NCI-H82 treated with DMSO at 0.1 percent for 48 hours (cell line): ENCODE results near the gene SND1.
"Not testable (repeated sequence)": the region's sequence is repeated elsewhere in the genome, so short reads cannot be mapped to it uniquely, and the experiment has no call there.

Source experiments
- DNase-seq: peaks from one replicate; lab custom pipeline; 2025; ENCODE audit not compliant: unreplicated experiment; lab: John Stamatoyannopoulos, UW

SND1 gene

GRCh38 chr7:127822822-127823508 is 171.0 kb downstream of the SND1 start:
- no peak for DNase-seq

DNA sequence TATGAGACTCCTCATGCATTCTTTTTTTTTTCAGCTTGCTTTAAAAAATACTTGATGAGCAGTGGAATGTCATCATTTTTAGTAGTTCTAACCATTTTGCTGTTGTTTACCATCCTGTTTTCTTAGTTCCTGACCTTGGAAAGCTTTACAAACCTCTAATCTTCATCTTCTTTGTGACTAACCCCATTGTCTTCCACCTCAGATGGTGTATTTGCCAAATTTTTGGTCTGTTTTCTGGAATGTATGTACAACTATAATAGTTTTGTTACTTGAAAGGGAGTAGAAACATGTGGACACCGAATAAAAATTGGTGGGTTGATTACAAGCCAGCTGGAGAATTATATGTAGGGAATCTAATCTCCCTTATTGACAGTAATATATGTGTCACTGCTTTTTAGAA is 172.7 kb downstream of the SND1 start:
- DNase-seq, result no peak

DNA sequence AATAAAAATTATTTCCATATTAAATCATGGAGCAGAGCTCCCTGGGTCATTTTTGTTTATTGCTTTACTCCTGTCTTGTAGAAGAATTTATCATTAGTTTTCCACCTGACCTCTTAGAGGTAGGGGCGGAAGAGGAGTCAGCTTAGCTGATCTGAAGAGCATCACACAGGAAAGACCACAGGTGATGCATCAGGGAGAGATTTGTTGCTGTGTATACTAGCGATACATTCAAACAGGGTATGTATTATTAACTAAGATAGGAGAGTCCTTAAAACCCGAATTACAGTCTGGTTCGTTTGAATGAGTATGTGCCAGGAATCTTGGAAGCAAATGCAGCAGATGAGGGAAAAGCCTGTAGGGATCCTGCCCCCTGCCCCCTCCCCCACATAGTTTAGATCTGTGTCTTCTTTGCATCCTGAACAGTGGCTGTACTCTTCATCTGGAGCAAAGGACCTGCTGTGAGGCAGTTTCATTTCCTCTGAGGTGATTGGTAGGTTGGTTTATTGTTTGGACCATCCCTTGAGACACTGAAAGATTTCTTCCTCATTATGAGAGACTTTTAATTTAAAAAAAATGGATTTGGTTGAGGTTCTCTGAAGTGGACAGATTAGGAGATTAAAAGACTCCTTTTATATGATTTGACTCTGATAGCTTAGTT is 177.0 kb downstream of the SND1 start:
- DNase-seq, result no peak

- DNase-seq, result no peak
Observed at GRCh38 chr7:127831318-127832219, 179.6 kb downstream of the SND1 start.

DNA sequence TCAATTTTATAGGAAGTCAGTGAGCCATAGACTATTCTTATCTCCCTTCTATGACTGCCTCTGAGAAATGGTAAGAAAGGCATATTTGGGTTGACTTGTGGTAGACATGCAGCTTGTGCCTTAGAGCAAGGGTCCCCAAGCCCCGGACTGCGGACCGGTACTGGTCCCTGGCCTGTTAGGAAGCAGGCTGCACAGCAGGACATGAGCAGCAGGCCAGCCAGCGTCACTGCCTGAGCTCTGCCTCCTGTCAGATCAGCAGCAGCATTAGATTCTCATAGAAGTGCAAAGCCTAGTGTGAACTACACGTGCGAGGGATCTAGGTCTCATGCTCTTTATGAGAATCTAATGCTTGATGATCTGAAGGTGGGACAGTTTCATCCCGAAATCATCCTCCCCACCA is 180.6 kb downstream of the SND1 start:
- no peak for DNase-seq

- no peak for DNase-seq
Observed at GRCh38 chr7:127833641-127834040, 181.6 kb downstream of the SND1 start.

GRCh38 chr7:127835679-127836078 is 183.7 kb downstream of the SND1 start:
- no peak for DNase-seq

GRCh38 chr7:127837816-127838410 is 185.9 kb downstream of the SND1 start:
- DNase-seq, result not testable (repeated sequence)

DNA sequence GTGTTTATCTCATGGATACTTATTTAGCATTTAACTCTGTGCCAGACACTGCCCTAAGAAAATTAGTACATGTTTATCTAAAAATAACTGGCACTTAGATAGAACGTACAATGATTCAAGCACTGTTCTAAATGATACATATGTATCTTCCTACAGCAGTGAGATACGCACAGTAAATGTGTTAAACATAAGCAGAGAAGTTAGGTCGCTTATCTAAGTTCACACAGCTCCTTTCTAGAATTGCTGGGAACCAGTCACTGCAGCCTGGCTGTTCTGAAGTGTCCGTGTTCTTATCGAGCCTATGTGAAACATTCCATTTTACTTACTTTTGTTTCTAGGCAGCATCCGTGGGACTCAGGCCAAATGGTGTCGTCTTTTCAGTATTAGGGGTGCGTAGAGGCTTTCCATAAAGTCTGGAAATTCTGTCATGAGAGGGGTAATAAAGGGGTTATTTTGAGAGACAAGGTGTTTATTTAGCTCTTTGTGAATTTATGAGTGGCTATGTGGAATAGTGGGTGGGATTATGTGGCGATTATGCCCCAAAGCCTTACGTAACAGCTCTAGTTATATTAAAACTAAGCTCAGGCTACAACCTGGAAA is 186.9 kb downstream of the SND1 start:
- DNase-seq, result no peak

- DNase-seq, result no peak
Observed at GRCh38 chr7:127840226-127840951, 188.4 kb downstream of the SND1 start.

GRCh38 chr7:127844165-127844564 is 192.2 kb downstream of the SND1 start:
- DNase-seq, result no peak

DNA sequence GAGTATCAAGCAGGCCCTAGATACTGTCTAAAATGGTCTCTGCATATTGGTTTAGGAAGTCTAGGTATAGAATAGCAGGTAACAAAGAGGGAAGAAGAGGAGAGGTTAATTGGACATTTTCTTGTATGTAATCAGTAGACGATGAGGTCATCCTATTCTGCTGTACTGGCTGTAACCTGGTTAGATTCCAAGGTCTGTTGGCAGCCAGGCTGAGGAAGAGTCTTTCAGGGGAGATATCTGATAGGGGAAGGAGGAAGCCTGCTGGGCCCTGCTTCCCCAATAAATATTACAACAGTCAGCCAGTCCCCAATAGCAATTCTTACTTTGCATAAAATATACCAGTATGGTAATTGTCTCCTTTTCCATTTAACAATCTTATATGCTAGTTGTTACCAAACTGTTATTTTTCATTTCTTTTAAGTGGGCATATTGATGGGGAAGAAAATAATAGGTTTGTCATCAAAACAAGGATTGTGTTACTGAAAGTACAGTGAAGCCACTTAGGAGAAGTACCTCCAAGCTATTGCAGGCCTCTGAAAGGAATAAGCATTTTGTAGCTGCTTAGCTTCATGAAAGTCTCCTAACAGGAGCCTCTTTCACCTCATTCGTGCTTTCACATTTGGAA is 192.8 kb downstream of the SND1 start:
- DNase-seq, result no peak

DNA sequence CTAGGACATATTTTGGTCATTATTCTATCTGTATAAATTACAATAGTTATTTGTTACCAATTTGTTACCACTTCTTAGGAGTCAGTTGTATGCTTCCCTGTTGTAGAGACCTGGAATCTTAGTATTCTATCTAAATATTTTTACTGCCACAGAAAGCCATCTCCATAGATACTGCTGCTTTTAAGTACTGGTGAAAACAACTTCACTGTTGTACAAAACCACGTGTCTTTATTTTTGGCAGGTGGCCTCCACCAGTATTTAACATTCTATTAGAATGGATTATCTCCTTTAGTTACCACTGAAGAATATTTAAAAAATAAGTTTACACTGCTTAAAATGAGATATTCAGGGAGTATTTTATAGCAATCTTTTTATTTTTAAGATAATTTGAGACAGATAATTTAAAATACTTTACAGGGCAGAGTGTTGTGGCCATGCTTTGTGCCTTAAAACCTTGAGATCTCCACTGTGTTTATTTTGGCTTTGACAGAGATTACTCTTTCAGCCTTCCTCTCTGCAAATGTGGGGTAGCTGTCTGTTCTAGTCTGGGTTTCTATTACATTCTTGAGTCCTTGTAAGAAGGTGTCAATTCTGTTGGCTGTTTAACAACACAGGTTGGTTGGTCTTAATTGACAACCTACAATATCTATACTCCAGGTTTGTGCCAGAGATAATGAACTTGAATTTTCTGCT is 193.7 kb downstream of the SND1 start:
- DNase-seq, result peak; percentile 24

GRCh38 chr7:127847641-127848040 is 195.6 kb downstream of the SND1 start:
- DNase-seq, result no peak

- no peak for DNase-seq
Observed at GRCh38 chr7:127848241-127848640, 196.2 kb downstream of the SND1 start.

GRCh38 chr7:127850195-127850594 is 198.2 kb downstream of the SND1 start:
- no peak for DNase-seq

GRCh38 chr7:127854383-127854782 is 202.4 kb downstream of the SND1 start:
- DNase-seq, result no peak

DNA sequence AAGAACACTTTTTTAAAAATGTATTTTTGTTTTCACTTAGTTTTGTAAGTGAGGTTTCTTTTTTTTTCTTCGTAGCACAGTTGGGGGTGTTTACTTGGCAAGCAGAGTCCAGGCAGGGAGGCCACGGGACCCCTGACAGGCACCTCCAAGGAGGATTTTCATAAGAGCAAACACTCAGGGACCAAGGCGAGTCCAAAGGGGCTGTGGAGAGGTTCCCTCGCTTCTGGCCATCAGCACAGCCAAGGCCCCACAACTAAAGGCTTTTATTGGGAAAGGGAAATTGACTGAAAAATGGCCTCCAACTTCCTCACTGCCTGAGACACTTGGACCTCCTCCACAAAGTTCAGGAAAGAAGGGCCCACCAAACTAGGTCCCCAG is 205.5 kb downstream of the SND1 start:
- DNase-seq, result no peak
